Brain pericyte (primary cell): Measurements from ENCODE around the gene ZFR.
A peak's percentile ranks its signal among the peaks of the same experiment; 100 is the strongest.
"Not testable (repeated sequence)": the region's sequence is repeated elsewhere in the genome, so short reads cannot be mapped to it uniquely, and the experiment has no call there.

Experiments
- DNase-seq: peaks from one replicate; pipeline ENCODE4 v3.0.0-alpha.2; 2012; ENCODE audit warnings: low read depth, low spot score

Gene ZFR

DNA sequence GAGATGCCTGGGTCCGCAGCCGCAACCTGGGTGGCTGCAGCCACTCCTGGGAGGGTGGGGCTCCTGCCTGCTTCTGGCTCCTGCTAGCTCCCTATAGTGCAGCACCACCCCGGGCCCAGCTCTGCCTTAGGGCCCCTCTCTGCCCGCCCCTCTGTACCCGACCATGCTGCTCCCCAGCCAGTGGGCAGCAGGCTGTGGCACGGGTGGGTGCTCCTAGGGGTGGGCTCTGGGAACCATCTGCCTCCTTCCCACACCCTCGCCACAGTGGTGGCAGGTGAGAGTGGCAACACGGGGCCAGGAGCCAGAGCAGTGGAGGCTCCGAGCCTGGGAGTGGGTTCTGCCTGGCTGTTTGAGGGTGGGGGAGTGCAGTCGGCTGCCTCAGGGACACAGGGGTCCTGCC, 124.0 kb downstream of the ZFR start:
- no peak for DNase-seq

GRCh38 chr5:32319926-32320543, 124.5 kb downstream of the ZFR start:
- DNase-seq: no peak

GRCh38 chr5:32319392-32319791, 125.1 kb downstream of the ZFR start:
- DNase-seq: no peak

DNA sequence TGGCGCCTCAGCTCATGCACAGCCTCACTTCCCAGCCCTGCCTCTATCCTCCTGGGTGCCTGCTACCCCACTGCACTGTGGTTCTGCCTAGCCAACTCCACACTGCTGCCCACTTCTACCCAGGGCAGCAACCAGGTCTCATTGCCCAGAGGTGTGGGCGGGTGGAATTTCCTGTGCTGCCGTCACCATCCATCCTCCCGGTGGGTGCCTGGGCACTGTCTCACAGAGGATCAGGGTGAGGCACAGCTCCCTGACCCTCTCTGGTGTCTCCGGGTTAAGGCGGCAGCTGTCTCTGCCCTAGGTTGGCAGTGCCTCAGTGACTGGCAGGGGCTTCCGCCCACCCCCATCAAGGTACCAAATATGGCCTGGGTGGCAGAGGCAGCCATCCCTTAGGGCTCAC, 127.5 kb downstream of the ZFR start:
- no peak for DNase-seq

DNA sequence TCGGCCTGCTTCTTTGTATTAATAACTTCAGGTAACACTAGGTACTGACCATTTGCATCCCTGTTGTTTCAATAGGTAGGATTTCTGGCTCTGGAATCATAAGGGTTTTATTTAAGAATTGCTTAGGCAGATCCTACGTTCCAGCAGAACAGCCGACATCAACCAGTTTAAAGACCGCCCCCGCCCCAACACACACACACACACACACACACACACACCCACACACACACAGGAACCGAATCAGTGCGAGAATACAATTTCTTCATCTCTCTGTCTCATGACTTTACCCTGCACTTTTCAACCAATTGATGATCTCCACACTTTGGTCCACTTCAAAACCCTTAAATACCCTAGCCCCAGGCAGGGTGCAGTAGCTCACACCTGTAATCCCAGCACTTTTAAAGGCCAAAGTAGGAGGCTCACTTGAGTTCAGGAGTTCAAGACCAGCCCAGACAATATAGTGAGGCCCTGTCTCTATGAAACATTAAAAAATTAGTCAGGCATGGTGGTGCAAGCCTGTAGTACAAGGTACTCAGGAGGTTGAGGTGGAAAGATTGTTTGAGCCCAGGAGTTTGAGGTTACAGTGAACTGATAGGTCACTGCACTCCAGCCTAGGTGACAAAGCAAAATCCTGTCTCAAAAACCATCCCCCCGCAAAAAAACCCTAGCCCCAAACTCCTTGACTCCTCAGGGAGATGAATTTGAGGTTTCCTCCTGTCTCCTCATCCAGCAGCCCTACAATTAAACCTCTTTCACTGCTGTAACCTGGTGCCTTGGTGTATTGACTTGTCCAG, 129.1 kb downstream of the ZFR start:
- no peak for DNase-seq

DNA sequence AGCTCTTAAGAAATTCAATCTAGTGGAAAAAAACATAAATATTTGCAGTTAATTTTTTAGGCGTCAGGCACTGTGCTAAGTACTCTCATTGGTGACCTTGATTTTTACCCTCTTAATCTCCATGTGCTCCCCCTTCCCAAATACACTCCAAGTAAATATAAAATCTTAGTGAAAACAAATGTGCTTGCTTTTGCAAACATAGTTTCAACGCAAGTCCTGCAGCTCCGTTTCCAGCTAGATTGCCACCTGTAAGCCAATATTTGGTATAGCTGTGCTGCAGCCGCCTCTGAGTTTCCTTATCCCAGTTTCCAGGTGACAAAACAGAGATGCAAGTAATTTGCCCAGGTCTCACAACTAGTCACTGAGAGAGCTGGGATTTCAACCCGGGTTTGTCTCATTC, 129.9 kb downstream of the ZFR start:
- no peak for DNase-seq

- not testable (repeated sequence) for DNase-seq
These were observed 130.4 kb downstream of the ZFR start for GRCh38 chr5:32314152-32314488.

DNA sequence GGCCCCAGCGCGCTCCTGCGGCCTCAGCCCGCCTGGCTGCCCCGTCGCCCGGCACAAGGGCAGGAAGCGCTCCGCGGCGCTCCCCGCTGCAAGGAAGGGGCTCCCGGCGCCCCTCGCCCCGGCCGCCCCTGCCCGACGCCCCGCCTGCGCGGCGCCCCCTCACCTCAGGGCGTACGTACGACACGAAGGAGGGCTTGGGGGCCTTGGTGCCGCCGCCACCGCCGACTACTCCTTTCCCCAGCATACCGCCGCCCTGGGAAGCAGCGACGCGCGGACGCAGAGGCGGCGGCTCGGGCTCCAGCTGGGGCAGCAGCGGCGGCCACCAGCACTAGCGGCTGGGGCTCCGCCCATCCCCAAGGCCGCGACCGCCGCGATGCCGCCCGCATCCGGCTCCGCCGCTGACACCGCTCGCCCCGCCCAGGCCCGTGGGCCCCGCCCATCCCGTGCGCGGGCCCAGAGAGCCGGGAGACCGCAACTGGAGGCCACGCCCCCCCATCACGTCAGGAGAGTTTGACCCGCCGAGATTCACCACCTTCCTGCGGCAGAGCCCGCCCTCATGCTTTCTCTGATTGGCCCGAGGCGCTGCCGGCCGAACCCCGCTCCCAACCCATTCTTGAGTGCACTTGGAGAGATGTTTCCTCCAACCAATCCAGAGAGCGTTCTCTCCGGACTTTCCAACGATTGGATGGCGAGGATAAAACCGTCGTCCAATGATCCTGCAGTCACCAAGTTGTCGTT, 131.8 kb downstream of the ZFR start, which contains the start of gene MTMR12:
TSS of gene MTMR12 (minus strand) at position 345 of the 738 bp plus-strand sequence. CDS start at position 244, 101 bp downstream.
- DNase-seq: peak; percentile 97

DNA sequence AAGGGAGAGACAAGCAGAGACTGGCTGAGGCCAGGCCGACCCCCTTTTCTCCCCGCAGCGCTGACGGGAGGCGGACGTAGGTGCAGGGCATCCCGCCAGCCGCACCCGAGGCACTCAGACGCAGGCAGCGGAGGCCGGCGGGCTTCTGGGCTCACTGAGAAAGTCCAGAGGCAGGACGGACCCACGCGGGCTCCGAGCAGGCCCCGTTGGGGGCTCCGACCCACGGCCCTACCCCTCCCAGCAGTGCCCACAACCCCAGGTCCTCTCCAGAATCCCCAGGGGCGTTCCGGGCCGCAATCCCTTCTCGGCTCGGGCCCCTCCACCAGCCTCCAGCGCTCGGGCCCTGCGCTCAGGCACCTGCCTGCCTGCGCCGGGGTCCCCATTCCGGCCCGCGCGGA, 132.3 kb downstream of the ZFR start:
- DNase-seq: no peak

- no peak for DNase-seq
These were observed 132.9 kb downstream of the ZFR start for GRCh38 chr5:32311404-32312196.

DNA sequence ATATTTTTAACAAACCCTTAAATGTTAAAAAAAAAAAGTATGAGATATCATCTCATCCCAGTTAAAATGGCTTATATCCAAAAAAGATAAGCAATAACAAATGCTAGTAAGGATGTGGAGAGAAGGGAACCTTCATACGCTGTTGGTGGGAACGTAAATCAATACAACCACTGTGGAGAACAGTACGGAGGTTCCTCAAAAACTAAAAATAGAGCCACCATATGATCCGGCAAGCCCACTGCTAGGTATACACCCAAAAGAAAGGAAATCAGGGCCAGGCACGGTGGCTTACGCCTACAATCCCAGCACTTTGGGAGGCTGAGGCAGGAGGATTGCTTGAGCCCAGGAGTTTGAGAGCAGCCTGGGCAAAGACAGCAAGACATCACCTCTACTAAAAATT, 134.8 kb downstream of the ZFR start:
- DNase-seq: no peak

DNA sequence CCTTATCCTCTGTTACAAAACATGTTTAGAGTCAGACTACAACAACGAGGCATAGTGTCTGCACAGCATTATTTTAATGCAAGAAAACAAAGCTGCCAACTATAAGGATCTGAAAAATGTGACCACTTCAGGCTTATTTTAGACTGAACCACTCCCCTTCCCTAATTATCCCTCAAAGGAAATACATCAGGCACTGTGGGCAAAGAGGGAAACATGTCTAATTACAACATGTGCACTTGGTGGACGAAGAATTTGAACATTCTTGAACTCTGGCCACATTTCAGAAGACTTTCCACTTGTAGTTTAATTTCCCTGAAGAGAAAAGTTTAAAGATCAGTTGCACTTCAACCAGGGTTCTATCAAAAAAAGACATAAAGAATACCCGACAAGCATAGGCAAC, 135.6 kb downstream of the ZFR start:
- no peak for DNase-seq

DNA sequence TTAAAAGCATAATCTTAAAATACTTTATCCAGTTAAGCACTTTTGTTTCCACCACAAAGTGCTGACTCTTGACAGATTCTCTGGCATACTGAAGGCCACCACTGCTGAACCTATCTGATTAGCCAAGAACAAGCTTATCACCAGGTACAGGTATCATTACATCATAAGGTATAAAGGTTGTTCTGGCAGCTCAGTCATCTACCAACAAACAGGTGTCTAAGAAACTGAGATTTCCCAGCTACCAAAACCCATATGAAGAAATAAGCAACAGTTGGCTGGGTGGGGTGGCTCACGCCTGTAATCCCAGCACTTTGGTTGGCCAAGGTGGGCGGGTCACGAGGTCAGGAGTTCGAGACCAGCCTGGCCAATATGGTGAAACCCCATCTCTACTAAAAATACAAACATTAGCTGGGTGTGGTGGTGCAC, 136.8 kb downstream of the ZFR start:
- no peak for DNase-seq

DNA sequence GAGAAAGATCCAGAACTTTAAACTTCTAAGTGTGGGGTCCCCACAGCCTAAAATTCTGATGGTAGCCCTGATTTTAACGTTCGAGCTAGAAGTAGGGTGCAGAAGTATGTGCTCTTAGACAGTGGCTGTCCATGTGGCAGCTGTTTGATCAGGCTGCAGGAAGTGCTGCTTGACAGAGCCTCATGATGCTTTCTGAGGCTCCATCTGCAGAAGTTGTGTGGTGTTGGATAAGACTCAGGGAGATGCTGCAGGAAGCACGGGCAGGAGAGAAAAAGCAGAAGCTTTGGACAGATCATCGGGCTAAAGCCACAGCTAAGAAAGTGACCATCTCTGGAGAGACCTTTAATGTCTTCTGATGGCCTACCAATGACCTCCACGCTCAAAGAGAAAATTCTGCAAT, 139.9 kb downstream of the ZFR start:
- DNase-seq: no peak
